Measurements from ENCODE around the gene COA5. TPM values are rescaled to one million over a fixed set of nuclear protein-coding genes. Genes with fewer than 3 reads are reported as not detected.
A peak's percentile ranks its signal among the peaks of the same experiment; 100 is the strongest.

COA5 gene
- total RNA-seq, 2 donors from 2014 or later = 29.4 to 32.2 TPM

GRCh38 chr2:98564541-98565132 is 43.7 kb downstream of the COA5 start:
- peaks cover 5% of the 10 kb centered on the region for H3K4me1 Mint-ChIP-seq (ENCODE audit: low read depth)
- no peak for DNase-seq
- H3K9me3 Mint-ChIP-seq = no peaks in the 10 kb centered on the region
- H3K27ac Mint-ChIP-seq = no peak overlapping the region
- peaks cover 1 to 5% of the 10 kb centered on the region in 2 donors for H3K36me3 Mint-ChIP-seq (ENCODE audit: insufficient read depth in 2 of 2)
- ATAC-seq (replicated peaks in 1 of 2) = no peak
- H3K27me3 Mint-ChIP-seq (ENCODE audit: low read depth) = no peaks in the 10 kb centered on the region
- no peak overlapping the region for H3K4me3 Mint-ChIP-seq

DNA sequence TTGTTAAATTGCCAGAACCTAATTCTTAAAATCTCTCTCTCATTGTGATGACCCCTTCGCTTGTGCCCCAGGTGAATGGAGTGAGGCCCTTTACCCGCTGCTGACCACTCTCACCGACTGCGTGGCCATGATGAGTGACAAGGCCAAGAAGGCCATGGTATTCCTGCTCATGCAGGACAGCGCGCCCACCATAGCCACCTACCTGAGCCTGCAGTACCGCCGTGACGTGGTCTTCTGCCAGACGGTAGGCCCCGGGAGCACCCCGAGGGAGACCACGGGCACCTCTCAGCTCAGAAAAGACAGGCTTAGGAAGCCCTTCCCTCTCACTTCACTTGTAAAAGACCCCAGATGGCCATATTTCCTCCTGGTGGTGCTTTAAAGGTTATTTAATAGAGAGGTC is 44.9 kb downstream of the COA5 start:
- no peaks in the 10 kb centered on the region for H3K27me3 Mint-ChIP-seq (ENCODE audit: low read depth)
- no peak for DNase-seq
- H3K9me3 Mint-ChIP-seq = no peaks in the 10 kb centered on the region
- peaks cover 3 to 6% of the 10 kb centered on the region in 2 donors for H3K36me3 Mint-ChIP-seq (ENCODE audit: insufficient read depth in 2 of 2)
- H3K4me3 Mint-ChIP-seq = no peak overlapping the region
- H3K27ac Mint-ChIP-seq = peak overlapping the region; percentile 0
- no peak for ATAC-seq (replicated peaks in 1 of 2)
- H3K4me1 Mint-ChIP-seq (ENCODE audit: low read depth) = peaks cover 16% of the 10 kb centered on the region

GRCh38 chr2:98561902-98562695 is 46.2 kb downstream of the COA5 start:
- Mint-ChIP-seq H3K27me3 (ENCODE audit: low read depth) (no peaks in the 10 kb centered on the region), H3K9me3 (no peaks in the 10 kb centered on the region), H3K4me1 (ENCODE audit: low read depth) (peaks cover 16% of the 10 kb centered on the region), H3K27ac (no peak overlapping the region), H3K36me3 (ENCODE audit: insufficient read depth in 2 of 2) (peaks cover 3% of the 10 kb centered on the region in 2 donors), H3K4me3 (no peak overlapping the region)
- no peak for DNase-seq
- no peak for ATAC-seq (replicated peaks in 1 of 2)

DNA sequence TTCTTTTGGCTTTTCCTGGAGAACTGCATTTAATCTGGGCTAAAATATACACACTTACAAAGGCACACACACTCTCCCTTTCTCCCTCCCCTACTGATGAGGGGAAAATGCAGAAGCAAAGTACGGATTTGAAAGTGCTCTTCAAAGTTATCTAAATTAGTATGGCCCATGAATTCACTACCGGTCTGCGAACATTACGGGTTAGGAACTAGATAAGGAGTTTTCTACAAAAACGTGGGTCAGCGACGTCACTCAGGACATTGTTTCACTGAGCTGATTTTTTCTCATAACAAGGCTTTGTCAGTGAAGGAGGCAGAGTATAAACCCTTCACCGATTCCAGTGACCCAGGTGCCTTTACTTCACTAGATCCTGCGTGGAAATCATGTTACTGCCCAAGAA is 47.3 kb downstream of the COA5 start:
- Mint-ChIP-seq H3K27me3 (ENCODE audit: low read depth) (no peaks in the 10 kb centered on the region), H3K27ac (peak overlapping the region; percentile 47), H3K36me3 (ENCODE audit: insufficient read depth in 2 of 2) (peaks cover 2 to 3% of the 10 kb centered on the region in 2 donors), H3K4me1 (ENCODE audit: low read depth) (peaks cover 24% of the 10 kb centered on the region), H3K4me3 (no peak overlapping the region), H3K9me3 (no peaks in the 10 kb centered on the region)
- DNase-seq (no peak), ATAC-seq (replicated peaks in 1 of 2) (no peak)

- Mint-ChIP-seq H3K27ac (peak overlapping the region; percentile 74), H3K36me3 (ENCODE audit: insufficient read depth in 2 of 2) (peaks cover 2 to 4% of the 10 kb centered on the region in 2 donors), H3K4me3 (no peak overlapping the region), H3K9me3 (no peaks in the 10 kb centered on the region), H3K4me1 (ENCODE audit: low read depth) (peaks cover 22% of the 10 kb centered on the region), H3K27me3 (ENCODE audit: low read depth) (no peaks in the 10 kb centered on the region)
- no peak for DNase-seq
- ATAC-seq (replicated peaks in 1 of 2) = no peak
Observed at GRCh38 chr2:98560256-98560771, 48.0 kb downstream of the COA5 start.

GRCh38 chr2:98559581-98559980 is 48.7 kb downstream of the COA5 start:
- Mint-ChIP-seq H3K4me1 (ENCODE audit: low read depth) (peaks cover 25% of the 10 kb centered on the region), H3K36me3 (ENCODE audit: insufficient read depth in 2 of 2) (peaks cover 2 to 7% of the 10 kb centered on the region in 2 donors), H3K9me3 (no peaks in the 10 kb centered on the region), H3K4me3 (no peak overlapping the region), H3K27ac (peak overlapping the region; percentile 74), H3K27me3 (ENCODE audit: low read depth) (no peaks in the 10 kb centered on the region)
- DNase-seq (no peak), ATAC-seq (replicated peaks in 1 of 2) (peak in 1 of 2 donors; percentile 45)

GRCh38 chr2:98558852-98559530 is 49.3 kb downstream of the COA5 start:
- Mint-ChIP-seq H3K27me3 (ENCODE audit: low read depth) (no peaks in the 10 kb centered on the region), H3K27ac (peak overlapping the region; percentile 74), H3K36me3 (ENCODE audit: insufficient read depth in 2 of 2) (peaks cover 2 to 7% of the 10 kb centered on the region in 2 donors), H3K4me1 (ENCODE audit: low read depth) (peaks cover 31% of the 10 kb centered on the region), H3K9me3 (no peaks in the 10 kb centered on the region), H3K4me3 (no peak overlapping the region)
- no peak for DNase-seq
- no peak for ATAC-seq (replicated peaks in 1 of 2)

DNA sequence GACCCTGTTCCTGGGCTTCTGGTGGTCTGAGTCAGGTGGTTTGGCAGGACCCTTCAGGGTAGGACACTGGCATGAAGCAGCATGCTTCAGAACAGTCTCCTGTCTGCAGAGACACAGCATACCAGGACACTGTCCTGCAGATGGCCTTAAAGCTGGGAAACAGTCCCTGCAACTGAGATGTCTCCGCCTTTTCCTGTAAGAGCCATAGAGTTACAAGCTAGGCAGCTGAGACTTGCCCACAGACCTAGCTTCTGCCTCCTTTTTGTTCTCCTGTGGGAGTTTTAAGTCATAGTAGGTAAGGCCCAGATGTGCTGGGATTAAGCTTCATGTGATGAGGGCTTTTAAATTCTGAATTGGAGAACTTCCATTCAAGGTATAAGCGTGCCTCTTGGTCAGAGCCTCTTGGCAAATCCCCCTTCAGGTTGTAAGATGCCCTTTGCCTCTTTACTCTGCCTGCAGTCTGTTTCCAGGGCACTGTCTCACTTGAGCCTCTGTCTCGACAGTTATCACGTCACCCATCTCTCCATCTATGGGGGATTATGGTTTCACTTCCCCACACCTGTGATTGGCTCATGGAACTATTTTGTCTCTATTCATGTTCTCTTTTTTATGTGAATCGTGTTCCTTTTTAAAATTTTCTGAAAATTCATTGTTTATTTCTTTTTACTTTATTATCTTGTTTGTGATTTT is 51.8 kb downstream of the COA5 start:
- Mint-ChIP-seq H3K9me3 (no peaks in the 10 kb centered on the region), H3K27me3 (ENCODE audit: low read depth) (no peaks in the 10 kb centered on the region), H3K36me3 (ENCODE audit: insufficient read depth in 2 of 2) (peaks cover 6 to 14% of the 10 kb centered on the region in 2 donors), H3K4me3 (no peak overlapping the region), H3K4me1 (ENCODE audit: low read depth) (peaks cover 52% of the 10 kb centered on the region), H3K27ac (no peak overlapping the region)
- ATAC-seq (replicated peaks in 1 of 2) (no peak), DNase-seq (no peak)

DNA sequence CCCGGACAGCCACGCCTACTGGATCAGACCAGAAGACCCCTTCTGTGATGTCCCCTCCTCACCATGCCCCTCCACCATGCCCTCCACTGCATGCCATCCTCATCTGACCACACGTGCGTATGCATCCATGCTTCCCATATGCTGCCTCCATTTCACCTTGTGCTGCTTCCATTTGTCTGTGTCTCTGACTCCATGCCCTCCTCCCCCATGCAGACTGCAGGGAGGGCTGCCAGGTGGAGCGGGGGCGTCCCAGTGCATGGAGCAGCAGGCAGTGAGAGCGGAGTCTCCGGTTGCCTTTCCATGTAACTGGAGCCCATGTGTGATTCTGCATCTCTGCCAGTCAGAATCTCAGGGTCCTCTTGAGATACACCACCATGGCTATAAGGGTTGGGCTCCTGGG is 52.6 kb downstream of the COA5 start:
- Mint-ChIP-seq H3K9me3 (no peaks in the 10 kb centered on the region), H3K4me3 (no peak overlapping the region), H3K27me3 (ENCODE audit: low read depth) (no peaks in the 10 kb centered on the region), H3K27ac (peak overlapping the region; percentile 6), H3K4me1 (ENCODE audit: low read depth) (peaks cover 60% of the 10 kb centered on the region), H3K36me3 (ENCODE audit: insufficient read depth in 2 of 2) (peaks cover 6 to 16% of the 10 kb centered on the region in 2 donors)
- no peak for DNase-seq
- no peak for ATAC-seq (replicated peaks in 1 of 2)

DNA sequence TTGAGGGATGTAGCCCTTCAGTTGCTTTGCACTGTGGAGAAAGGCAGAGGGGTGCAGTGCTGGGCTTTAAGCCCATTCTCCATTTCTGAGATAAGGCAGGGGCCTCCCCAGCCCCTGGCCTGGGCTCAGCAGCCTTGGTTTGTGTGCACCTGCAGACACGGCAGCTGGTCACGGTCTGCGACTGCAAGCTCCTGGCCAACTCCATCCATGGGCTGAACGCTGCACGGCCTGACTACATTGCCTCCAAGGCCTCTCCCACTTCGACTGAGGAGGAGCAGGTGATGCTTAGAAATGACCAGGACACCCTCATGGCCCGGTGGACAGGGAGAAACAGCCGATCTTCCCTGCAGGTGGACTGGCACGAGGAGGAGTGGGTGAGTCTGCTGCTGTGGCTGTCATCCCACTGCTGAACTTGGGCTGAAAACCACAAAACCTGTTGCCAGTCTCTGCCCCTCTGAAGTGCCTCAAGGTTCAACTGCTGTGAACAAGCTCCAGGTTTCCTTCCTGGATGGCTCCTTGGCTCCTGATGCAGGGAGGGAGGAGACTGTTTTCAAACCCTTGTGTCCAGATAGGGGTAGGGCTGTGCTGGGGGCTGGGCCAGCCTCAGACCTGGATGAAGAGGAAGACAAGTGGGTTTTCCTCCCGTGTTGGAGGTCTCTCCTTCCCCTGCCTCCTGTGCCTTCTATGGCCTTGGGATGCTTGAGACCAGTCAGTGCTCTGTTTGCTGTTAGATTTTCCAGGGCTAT is 54.0 kb downstream of the COA5 start:
- Mint-ChIP-seq H3K9me3 (no peaks in the 10 kb centered on the region), H3K27ac (no peak overlapping the region), H3K36me3 (ENCODE audit: insufficient read depth in 2 of 2) (peaks cover 5 to 18% of the 10 kb centered on the region in 2 donors), H3K27me3 (ENCODE audit: low read depth) (no peaks in the 10 kb centered on the region), H3K4me1 (ENCODE audit: low read depth) (peaks cover 69% of the 10 kb centered on the region), H3K4me3 (no peak overlapping the region)
- DNase-seq (no peak), ATAC-seq (replicated peaks in 1 of 2) (no peak)

GRCh38 chr2:98552499-98553179 is 55.7 kb downstream of the COA5 start:
- peak overlapping the region; percentile 23 for H3K27ac Mint-ChIP-seq
- peaks cover 4 to 17% of the 10 kb centered on the region in 2 donors for H3K36me3 Mint-ChIP-seq (ENCODE audit: insufficient read depth in 2 of 2)
- ATAC-seq (replicated peaks in 1 of 2) = peak in 1 of 2 donors; percentile 31
- H3K9me3 Mint-ChIP-seq = no peaks in the 10 kb centered on the region
- peak overlapping the region in 1 of 2 donors; percentile 31 for H3K4me3 Mint-ChIP-seq
- H3K27me3 Mint-ChIP-seq (ENCODE audit: low read depth) = no peaks in the 10 kb centered on the region
- no peak for DNase-seq
- H3K4me1 Mint-ChIP-seq (ENCODE audit: low read depth) = peaks cover 78% of the 10 kb centered on the region

DNA sequence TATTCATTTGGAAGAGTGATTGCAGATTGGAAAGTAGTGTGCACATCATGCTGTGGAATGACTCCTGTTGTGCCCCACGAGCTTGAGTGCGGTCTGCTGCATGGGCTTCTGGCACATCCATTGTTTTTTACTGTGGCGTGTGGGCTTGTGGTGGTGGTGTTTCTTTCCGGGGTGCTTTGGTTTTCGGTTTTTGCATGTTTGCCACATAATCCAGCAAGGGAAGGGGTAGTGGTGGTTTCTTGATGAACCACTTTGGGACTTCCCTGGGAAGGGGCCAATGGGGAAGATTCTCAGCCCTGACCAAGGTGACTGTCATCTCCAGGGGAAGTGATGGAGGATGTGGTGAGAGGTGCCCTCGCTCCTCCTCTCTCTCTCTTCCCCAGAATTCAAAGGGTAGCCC is 57.0 kb downstream of the COA5 start:
- H3K9me3 Mint-ChIP-seq = no peaks in the 10 kb centered on the region
- peaks cover 7 to 23% of the 10 kb centered on the region in 2 donors for H3K36me3 Mint-ChIP-seq (ENCODE audit: insufficient read depth in 2 of 2)
- H3K27ac Mint-ChIP-seq = peak overlapping the region; percentile 85
- no peaks in the 10 kb centered on the region for H3K27me3 Mint-ChIP-seq (ENCODE audit: low read depth)
- peaks cover 83% of the 10 kb centered on the region for H3K4me1 Mint-ChIP-seq (ENCODE audit: low read depth)
- DNase-seq (peak; percentile 67 to 72), ATAC-seq (replicated peaks in 1 of 2) (peak; percentile 82 to 84)
- H3K4me3 Mint-ChIP-seq = peak overlapping the region; percentile 47 to 52

Data from activated T-cell treated with anti-CD3 and anti-CD28 coated beads, Interleukin-2, amount 50 U/mL, for 72 hours (primary cell).